K562 (cell line): Measurements from ENCODE around the gene TSPAN15. TPM values are rescaled to one million over a fixed set of nuclear protein-coding genes. Genes with fewer than 3 reads are reported as not detected.
A peak's percentile ranks its signal among the peaks of the same experiment; 100 is the strongest.

Source experiments
- DDX20 ChIP-seq: fragments of 450-650 bp; IDR thresholded peaks from 2 replicates; pipeline ENCODE4 v1.6.1; 2016; ENCODE audit warnings: missing genetic modification characterization, low read depth, mild to moderate bottlenecking, missing compliant biosample characterization, moderate library complexity
- ERF ChIP-seq: fragments of 450-650 bp; formaldehyde crosslinking; IDR thresholded peaks from 2 replicates; pipeline ENCODE4 v1.4.0; 2020; ENCODE audit warnings: mild to moderate bottlenecking, mixed read lengths
- ESRRA ChIP-seq: fragments of 450-650 bp; IDR thresholded peaks from 2 replicates; pipeline ENCODE4 v1.6.1; 2014; ENCODE audit warnings: low read depth, mild to moderate bottlenecking, moderate library complexity, borderline replicate concordance
- FOXA3 ChIP-seq, 2 experiments: fragments of 450-650 bp in 1 of 2; sonication (generic) in 1 of 2; formaldehyde crosslinking; IDR thresholded peaks in 1 of 2; conservative IDR thresholded peaks in 1 of 2; 2 replicates each; pipeline versions ENCODE4 v1.4.0 to v1.8.0; 2020 to 2022; ENCODE audit warnings: mild to moderate bottlenecking in 2 of 2, missing genetic modification reagents in 1 of 2
- FOXJ2 ChIP-seq: fragments of 200-800 bp; sonication (Bioruptor generic); IDR thresholded peaks from 2 replicates; pipeline ENCODE4 v1.6.1; 2016; ENCODE audit warnings: missing genetic modification characterization, missing compliant biosample characterization
- GTF2F1 ChIP-seq: IDR thresholded peaks from 2 replicates; pipeline ENCODE4 v1.6.1; 2011; ENCODE audit warnings: low read depth, low read length, improper control_type of control experiment
- HDGF ChIP-seq: fragments of 450-650 bp; IDR thresholded peaks from 2 replicates; pipeline ENCODE4 v1.6.1; 2016
- ID3 ChIP-seq, 2 experiments: fragments of 250-450 bp in 1 of 2; fragments of 450-650 bp in 1 of 2; sonication (Bioruptor Pico) in 1 of 2; IDR thresholded peaks; 2 replicates each; pipeline versions ENCODE4 v1.6.1 to v1.8.0; 2016 to 2021; ENCODE audit warnings: mild to moderate bottlenecking in 2 of 2, moderate library complexity in 2 of 2, missing compliant biosample characterization in 1 of 2, missing genetic modification characterization in 1 of 2
- ILK ChIP-seq: fragments of 450-650 bp; IDR thresholded peaks from 2 replicates; pipeline ENCODE4 v1.6.1; 2016; ENCODE audit warnings: missing genetic modification characterization, low read depth, mild to moderate bottlenecking, missing compliant biosample characterization, moderate library complexity, borderline replicate concordance
- L3MBTL2 ChIP-seq: fragments of 450-650 bp; IDR thresholded peaks from 2 replicates; pipeline ENCODE4 v1.6.1; 2016; ENCODE audit warnings: mild to moderate bottlenecking, moderate library complexity
- MYC ChIP-seq, 2 experiments: fragments of 250-450 bp in 1 of 2; sonication (Bioruptor Pico) in 1 of 2; IDR thresholded peaks; 2 replicates each; pipeline versions ENCODE4 v1.5.1 to v1.6.1; 2012 to 2021; ENCODE audit warnings: low read depth in 2 of 2, borderline replicate concordance in 1 of 2, improper control_type of control experiment in 1 of 2, low read length in 1 of 2, mild to moderate bottlenecking in 1 of 2, moderate library complexity in 1 of 2
- PBX2 ChIP-seq, 2 experiments: IDR thresholded peaks in 1 of 2; conservative IDR thresholded peaks in 1 of 2; 2 replicates each; pipeline ENCODE4 v1.6.1; 2016; ENCODE audit warnings: low read depth in 2 of 2, mild to moderate bottlenecking in 1 of 2, missing compliant biosample characterization in 1 of 2, missing genetic modification characterization in 1 of 2, moderate library complexity in 1 of 2
- PHB2 ChIP-seq: fragments of 450-650 bp; IDR thresholded peaks from 2 replicates; pipeline ENCODE4 v1.6.1; 2017; ENCODE audit warnings: low read depth
- PHF8 ChIP-seq: fragments of 200-600 bp; sonication (generic); IDR thresholded peaks from 2 replicates; pipeline ENCODE4 v1.6.1; 2012; ENCODE audit warnings: mixed run types, mild to moderate bottlenecking, inconsistent platforms, low read length, moderate library complexity, borderline replicate concordance
- SAFB2 ChIP-seq: fragments of 200-400 bp; formaldehyde crosslinking; IDR thresholded peaks from 2 replicates; pipeline ENCODE4 v1.6.1; 2018; ENCODE audit warnings: borderline replicate concordance, low read length, low read depth, moderate library complexity; ENCODE audit not compliant: severe bottlenecking
- TFE3 ChIP-seq: fragments of 450-650 bp; formaldehyde crosslinking; IDR thresholded peaks from 2 replicates; pipeline ENCODE4 v1.4.0; 2020; ENCODE audit warnings: mild to moderate bottlenecking, mixed read lengths
- ZKSCAN1 ChIP-seq: fragments of 150-350 bp; IDR thresholded peaks from 2 replicates; pipeline ENCODE4 v1.6.1; 2016; ENCODE audit warnings: low read depth, low read length
- ZNF644 ChIP-seq: fragments of 200-800 bp; sonication (Bioruptor generic); IDR thresholded peaks from 2 replicates; pipeline ENCODE4 v1.6.1; 2016; ENCODE audit warnings: low read depth, missing genetic modification characterization, missing compliant biosample characterization
- ZNF707 ChIP-seq: fragments of 250-450 bp; sonication (Bioruptor Pico); conservative IDR thresholded peaks from 2 replicates; pipeline ENCODE4 v1.8.0; 2022; ENCODE audit warnings: inconsistent platforms, mild to moderate bottlenecking, moderate library complexity
- polyA plus RNA-seq, 8 experiments: library from polyadenylated mRNA; depleted of rRNA in 4 of 8; stranded (reverse) in 5 of 8; unstranded in 3 of 8; fragments of >200 nt; fragmentation: Nextera tagmentation in 2 of 8; fragmentation: Illumina TruSeq in 1 of 8; extraction: Ambion mirVana in 2 of 8; extraction: Trizol in 1 of 8; gene quantifications; 2 replicates each; pipeline versions ENCODE4 v1.2.1 to v1.2.3, GENCODE V29; 2011 to 2014; ENCODE audit warnings: inconsistent platforms in 1 of 8, missing spikeins in 1 of 8
- total RNA-seq, 7 experiments: library from RNA; depleted of rRNA in 6 of 7; stranded (reverse); fragments of >200 nt in 6 of 7; fragmentation: Illumina TruSeq in 2 of 7; extraction: Trizol in 2 of 7; gene quantifications; 2 replicates each; pipeline versions ENCODE4 v1.2.1 to v1.2.3, GENCODE V29; 2011 to 2021; ENCODE audit warnings: low replicate concordance in 1 of 7

Gene TSPAN15
- total and polyA plus RNA-seq, 9 of the 15 experiments (the other 6 are each of a cell fraction or from before 2014, with no cell fraction given) = 0.33 to 1.0 (median 0.45) TPM; not detected in 2

GRCh38 chr10:69425511-69426298 is 25.6 kb upstream of the TSPAN15 start (continued):
- peak; percentile 93 for TF ChIP-seq TFE3 (CRISPR knock-in tag)
- TF ChIP-seq PHB2 = no peak
- TF ChIP-seq ESRRA = peak; percentile 24; the same call in 1 of the 2 replicates
- TF ChIP-seq DDX20 (tag) = no peak
- peak; percentile 62 for TF ChIP-seq L3MBTL2
- TF ChIP-seq MYC (IDR thresholded peaks at IDR 0.05; ENCODE audit: low read depth, low read length) = peak; percentile 16; the same call in 1 of the 2 replicates
- no peak for TF ChIP-seq MYC (CRISPR knock-in tag; IDR thresholded peaks at IDR 0.05; ENCODE audit: borderline replicate concordance, low read depth)
- no peak for TF ChIP-seq FOXJ2 (tag)
- no peak for TF ChIP-seq ZNF644 (tag)
- peak in 1 of 2 experiments; percentile 32; a peak in 1 of 4 replicates for TF ChIP-seq FOXA3 (CRISPR knock-in tag; conservative IDR thresholded peaks at IDR 0.05 in 1 of 2, IDR thresholded peaks at IDR 0.05 in 1 of 2)
- no peak for TF ChIP-seq PHF8
- no peak for TF ChIP-seq ID3 (CRISPR knock-in tag; IDR thresholded peaks at IDR 0.05)
- no peak for TF ChIP-seq ID3 (tag; IDR thresholded peaks at IDR 0.05)
- TF ChIP-seq ILK (tag) = no peak
- TF ChIP-seq HDGF = no peak
- no peak for TF ChIP-seq ERF (CRISPR knock-in tag)
- TF ChIP-seq ZNF707 (CRISPR knock-in tag) = no peak
- TF ChIP-seq GTF2F1 = no peak
- no peak for TF ChIP-seq SAFB2
- TF ChIP-seq ZKSCAN1 = no peak
- no peak for TF ChIP-seq PBX2 (CRISPR knock-in tag; IDR thresholded peaks at IDR 0.05; ENCODE audit: low read depth)
- no peak for TF ChIP-seq PBX2 (tag; conservative IDR thresholded peaks at IDR 0.05; ENCODE audit: low read depth)
